DOHH2 (cell line): Measurements from ENCODE around the gene GPHN.

ENCODE experiments used
- H3F3A ChIP-seq: fragments of 200-600 bp; sonication (generic), shearing (Covaris generic); 2 replicates; pipeline ENCODE4 v1.6.0; 2016; ENCODE audit warnings: antibody characterized with exemption, mild to moderate bottlenecking; ENCODE audit not compliant: control insufficient read depth, insufficient read depth
- H3K27ac ChIP-seq: fragments of 200-600 bp; sonication (generic); 2 replicates; pipeline ENCODE4 v1.5.1; 2014; ENCODE audit warnings: low read depth, mild to moderate bottlenecking, low read length, moderate library complexity
- H3K27me3 ChIP-seq: fragments of 200-600 bp; sonication (generic); 2 replicates; pipeline ENCODE4 v1.6.1; 2014; ENCODE audit warnings: mild to moderate bottlenecking, low read length, mixed read lengths; ENCODE audit not compliant: control insufficient read depth
- H3K36me3 ChIP-seq: fragments of 200-600 bp; sonication (generic); 2 replicates; pipeline ENCODE4 v1.6.1; 2014; ENCODE audit warnings: mild to moderate bottlenecking, low read length, moderate library complexity, mixed read lengths; ENCODE audit not compliant: control insufficient read depth
- H3K4me1 ChIP-seq: fragments of 200-600 bp; sonication (generic); 2 replicates; pipeline ENCODE4 v1.6.1; 2014; ENCODE audit warnings: mild to moderate bottlenecking, low read length, mixed read lengths; ENCODE audit not compliant: control insufficient read depth
- H3K4me2 ChIP-seq: fragments of 200-600 bp; sonication (generic); 2 replicates; pipeline ENCODE4 v1.6.0; 2014; ENCODE audit warnings: mild to moderate bottlenecking, low read length, moderate library complexity
- H3K4me3 ChIP-seq: fragments of 200-600 bp; sonication (generic); 2 replicates; pipeline ENCODE4 v1.5.1; 2014; ENCODE audit warnings: mild to moderate bottlenecking, low read length, mixed read lengths
- H3K79me2 ChIP-seq: fragments of 200-600 bp; sonication (generic); 2 replicates; pipeline ENCODE4 v1.6.1; 2014; ENCODE audit warnings: mild to moderate bottlenecking, low read length, mixed read lengths; ENCODE audit not compliant: control insufficient read depth
- H3K9me2 ChIP-seq: fragments of 200-600 bp; sonication (generic); replicated peaks from 2 replicates; pipeline ENCODE4 v1.6.1; 2014; ENCODE audit warnings: mild to moderate bottlenecking, low read length, mixed read lengths; ENCODE audit not compliant: control insufficient read depth
- H3K9me3 ChIP-seq: fragments of 200-600 bp; sonication (generic); 2 replicates; pipeline ENCODE4 v1.6.1; 2014; ENCODE audit warnings: antibody characterized with exemption, low read length, mixed read lengths; ENCODE audit not compliant: control insufficient read depth, insufficient read depth
- H4K20me1 ChIP-seq: fragments of 200-600 bp; sonication (generic); 2 replicates; pipeline ENCODE4 v1.6.0; 2014; ENCODE audit warnings: low read depth, mild to moderate bottlenecking, antibody characterized with exemption, low read length, moderate library complexity; ENCODE audit not compliant: control insufficient read depth, insufficient read depth
- EZH2phosphoT487 ChIP-seq: fragments of 200-600 bp; sonication (generic); IDR thresholded peaks from 2 replicates; pipeline ENCODE4 v1.6.1; 2017; ENCODE audit warnings: borderline replicate concordance, mild to moderate bottlenecking, antibody characterized with exemption, low read length, moderate library complexity, mixed read lengths
- TF ChIP-seq, protein P1 (sequence below): fragments of 200-600 bp; sonication (generic); IDR thresholded peaks from one replicate; pipeline ENCODE4 v1.5.1; 2014; ENCODE audit warnings: antibody characterized with exemption, mild to moderate bottlenecking, low read depth, low read length; ENCODE audit not compliant: poor library complexity, severe bottlenecking

Gene GPHN

DNA sequence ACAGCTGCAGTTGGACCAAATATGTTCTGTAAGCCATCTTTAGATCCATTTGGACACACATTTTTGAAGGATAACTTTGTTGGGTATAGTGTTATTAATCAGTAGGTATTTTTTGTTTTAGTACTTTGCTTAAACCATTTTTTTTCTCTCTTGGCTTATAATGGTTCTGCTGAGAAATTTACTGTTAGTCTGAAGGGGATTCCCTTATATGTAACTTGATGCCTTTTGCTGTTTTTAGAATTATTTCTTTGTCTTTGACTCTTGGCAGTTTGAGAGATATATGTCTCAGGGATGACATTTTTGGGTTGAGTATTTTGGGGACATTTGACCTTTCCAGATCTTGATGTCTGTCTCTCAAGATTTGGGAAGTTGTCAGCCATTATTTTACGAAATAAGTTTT lies 169.8 kb downstream of the GPHN start:
- H3K79me2 ChIP-seq, result peaks cover 76% of the 10 kb centered on the region
- 0 out of 2 replicates have a peak, but pooled peaks cover 3% of the 10 kb centered on the region for H3K4me1 ChIP-seq
- H3K9me2 ChIP-seq, result no peaks in the 10 kb centered on the region
- H3K4me2 ChIP-seq, result no peak overlapping the region
- no peak overlapping the region for H3K27ac ChIP-seq
- no peaks in the 10 kb centered on the region; the same call in 1 of the 2 replicates for H3F3A ChIP-seq
- H4K20me1 ChIP-seq, result no peaks in the 10 kb centered on the region
- no peaks in the 10 kb centered on the region for H3K36me3 ChIP-seq
- no peak overlapping the region for H3K4me3 ChIP-seq
- peaks cover 16% of the 10 kb centered on the region; the same call in 1 of the 2 replicates for H3K9me3 ChIP-seq
- TF ChIP-seq, protein P1, sequence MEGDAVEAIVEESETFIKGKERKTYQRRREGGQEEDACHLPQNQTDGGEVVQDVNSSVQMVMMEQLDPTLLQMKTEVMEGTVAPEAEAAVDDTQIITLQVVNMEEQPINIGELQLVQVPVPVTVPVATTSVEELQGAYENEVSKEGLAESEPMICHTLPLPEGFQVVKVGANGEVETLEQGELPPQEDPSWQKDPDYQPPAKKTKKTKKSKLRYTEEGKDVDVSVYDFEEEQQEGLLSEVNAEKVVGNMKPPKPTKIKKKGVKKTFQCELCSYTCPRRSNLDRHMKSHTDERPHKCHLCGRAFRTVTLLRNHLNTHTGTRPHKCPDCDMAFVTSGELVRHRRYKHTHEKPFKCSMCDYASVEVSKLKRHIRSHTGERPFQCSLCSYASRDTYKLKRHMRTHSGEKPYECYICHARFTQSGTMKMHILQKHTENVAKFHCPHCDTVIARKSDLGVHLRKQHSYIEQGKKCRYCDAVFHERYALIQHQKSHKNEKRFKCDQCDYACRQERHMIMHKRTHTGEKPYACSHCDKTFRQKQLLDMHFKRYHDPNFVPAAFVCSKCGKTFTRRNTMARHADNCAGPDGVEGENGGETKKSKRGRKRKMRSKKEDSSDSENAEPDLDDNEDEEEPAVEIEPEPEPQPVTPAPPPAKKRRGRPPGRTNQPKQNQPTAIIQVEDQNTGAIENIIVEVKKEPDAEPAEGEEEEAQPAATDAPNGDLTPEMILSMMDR, result no peak
- TF ChIP-seq EZH2phosphoT487, result no peak
- H3K27me3 ChIP-seq, result no peaks in the 10 kb centered on the region

DNA sequence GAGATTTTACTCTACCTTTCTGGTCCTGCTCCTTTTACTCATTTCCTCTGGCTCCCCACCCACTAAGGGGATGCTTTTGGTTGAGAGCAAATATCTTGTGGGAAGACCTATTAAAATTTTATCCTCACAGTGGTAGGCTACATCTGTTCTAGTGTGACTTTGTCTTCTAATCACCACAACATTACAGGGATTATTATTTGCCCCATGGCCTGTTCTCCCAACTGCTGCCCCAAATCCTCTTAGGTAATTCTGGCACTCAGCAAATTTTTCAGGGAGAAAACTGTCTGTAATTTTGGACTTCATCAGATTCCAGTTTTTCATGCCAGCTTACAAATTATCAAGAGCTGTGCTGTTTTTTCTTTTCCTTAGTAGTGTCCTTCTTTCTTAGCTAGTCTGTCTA lies 172.3 kb downstream of the GPHN start:
- H3K36me3 ChIP-seq, result no peaks in the 10 kb centered on the region
- no peak overlapping the region for H3K4me2 ChIP-seq
- peaks cover 54% of the 10 kb centered on the region for H3K79me2 ChIP-seq
- H3K4me1 ChIP-seq, result no peaks in the 10 kb centered on the region
- H3K9me2 ChIP-seq, result no peaks in the 10 kb centered on the region
- H3F3A ChIP-seq, result no peaks in the 10 kb centered on the region; the same call in 1 of the 2 replicates
- H3K9me3 ChIP-seq, result peaks cover 13% of the 10 kb centered on the region; the same call in 1 of the 2 replicates
- no peak overlapping the region for H3K4me3 ChIP-seq
- H3K27ac ChIP-seq, result no peak overlapping the region
- no peaks in the 10 kb centered on the region for H4K20me1 ChIP-seq
- H3K27me3 ChIP-seq, result no peaks in the 10 kb centered on the region
- no peak for TF ChIP-seq EZH2phosphoT487
- TF ChIP-seq, protein P1, result no peak

DNA sequence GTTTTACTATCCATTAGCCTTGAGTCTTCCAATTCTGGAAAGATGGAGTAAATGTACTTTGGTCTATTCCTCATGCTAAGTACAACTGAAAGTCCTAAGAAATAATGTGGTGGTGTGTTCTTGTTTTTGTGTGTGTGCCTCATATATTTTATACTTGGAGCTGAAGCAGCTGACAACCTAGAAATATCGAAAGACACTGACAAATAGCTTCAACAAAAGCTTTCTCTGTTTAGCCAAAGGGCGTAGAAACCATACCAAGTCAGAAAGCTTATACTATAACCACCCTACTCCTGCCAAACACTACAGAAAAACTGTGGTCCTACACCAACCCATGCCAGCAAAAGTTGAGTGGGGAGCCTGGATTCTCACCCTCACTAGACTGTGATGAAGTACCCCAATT lies 188.4 kb downstream of the GPHN start:
- Histone ChIP-seq H3K9me3 (no peaks in the 10 kb centered on the region), H4K20me1 (no peaks in the 10 kb centered on the region), H3K27ac (no peak overlapping the region), H3K79me2 (0 out of 2 replicates have a peak, but pooled peaks cover 2% of the 10 kb centered on the region), H3F3A (no peaks in the 10 kb centered on the region), H3K4me2 (no peak overlapping the region), H3K9me2 (no peaks in the 10 kb centered on the region), H3K4me1 (no peaks in the 10 kb centered on the region), H3K4me3 (no peak overlapping the region), H3K36me3 (no peaks in the 10 kb centered on the region), H3K27me3 (no peaks in the 10 kb centered on the region)
- TF ChIP-seq, protein P1, result no peak
- no peak for TF ChIP-seq EZH2phosphoT487

DNA sequence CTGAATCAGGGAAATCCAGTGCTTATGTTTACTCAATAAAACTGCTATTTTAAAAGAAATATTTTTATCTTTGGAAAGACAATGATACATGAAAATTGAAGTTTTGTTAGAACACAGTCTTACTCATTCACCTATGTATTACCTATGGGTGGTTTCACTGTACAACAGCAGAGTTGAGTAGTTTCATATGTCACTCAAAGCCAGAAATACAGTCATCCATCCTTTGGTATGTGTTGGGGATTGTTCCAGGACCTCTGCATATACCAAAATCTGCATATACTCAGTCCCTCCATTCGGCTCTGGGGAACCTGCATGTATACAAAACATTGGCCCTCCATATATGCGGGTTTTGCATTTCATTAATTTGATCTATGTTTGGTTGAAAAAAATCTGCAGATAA lies 190.6 kb downstream of the GPHN start:
- Histone ChIP-seq H4K20me1 (no peaks in the 10 kb centered on the region), H3K79me2 (no peaks in the 10 kb centered on the region), H3K9me3 (no peaks in the 10 kb centered on the region), H3K36me3 (no peaks in the 10 kb centered on the region), H3K4me1 (no peaks in the 10 kb centered on the region), H3K4me2 (no peak overlapping the region), H3K27ac (no peak overlapping the region), H3K9me2 (no peaks in the 10 kb centered on the region), H3F3A (no peaks in the 10 kb centered on the region), H3K4me3 (no peak overlapping the region), H3K27me3 (no peaks in the 10 kb centered on the region)
- no peak for TF ChIP-seq EZH2phosphoT487
- TF ChIP-seq, protein P1, result no peak
